K562 (cell line): ENCODE data around the gene LRRC59. TPM values are rescaled to one million over a fixed set of nuclear protein-coding genes. Genes with fewer than 3 reads are reported as not detected.

Experiments used
- ATAC-seq: fragments of 200-7000 bp; cut with Tn5 transposase; 3 replicates; pipeline ENCODE4 v1.9.1; 2020; ENCODE audit warnings: moderate library complexity
- BruUV-seq: library from RNA; stranded (reverse); fragments of 400-500 nt; replicated peaks from 2 replicates; lab custom pipeline; 2021; lab: Mats Ljungman, UMichigan
- CTCF ChIA-PET: fragments of 300-600 bp; formaldehyde crosslinking; extraction: SDS; loops from one replicate; lab custom pipeline; 2021; ENCODE audit warnings: low intra/inter-chr PET ratio; lab: Yijun Ruan, JAX
- POLR2A ChIA-PET: fragments of 300-600, 350-650 bp; sonication (Branson Sonifier 250); formaldehyde crosslinking; extraction: SDS; loops from one replicate; lab custom pipeline; 2021; ENCODE audit warnings: antibody characterized with exemption, inconsistent platforms; lab: Yijun Ruan, JAX
- DNase-seq, 4 experiments: peaks; one replicate each; pipeline versions ENCODE4 v3.0.0 to v3.0.0-alpha.2; 2011 to 2018; ENCODE audit warnings: low spot score in 3 of 4, mixed read lengths in 3 of 4; ENCODE audit errors: extremely low read depth in 1 of 4
- FAIRE-seq: peaks from 2 replicates; lab custom pipeline; 2011; peaks lifted over from hg19 to GRCh38; lab: Jason Lieb, UNC
- H2AFZ ChIP-seq: 2 replicates; pipeline ENCODE4 v1.6.0; 2011; ENCODE audit warnings: low read depth, low read length, control low read depth, inconsistent platforms
- H3K27ac ChIP-seq: fragments of 200-600 bp; 3 replicates; pipeline ENCODE4 v1.8.0; 2011; ENCODE audit warnings: low read depth, mild to moderate bottlenecking, control low read depth, inconsistent platforms, low read length, moderate library complexity, mixed read lengths; ENCODE audit errors: extremely low read depth
- H3K27me3 ChIP-seq, 2 experiments: fragments of 300-600 bp in 1 of 2; 2 replicates in 1 of 2; 3 replicates in 1 of 2; pipeline versions ENCODE4 v1.6.0 to v1.8.0; 2011; ENCODE audit warnings: inconsistent platforms in 2 of 2, low read length in 2 of 2, mild to moderate bottlenecking in 1 of 2, mixed read lengths in 1 of 2, moderate library complexity in 1 of 2; ENCODE audit not compliant: control insufficient read depth in 2 of 2, insufficient read depth in 2 of 2
- H3K36me3 ChIP-seq: fragments of 300-600 bp; 3 replicates; pipeline ENCODE4 v1.8.0; 2011; ENCODE audit warnings: mild to moderate bottlenecking, low read length, inconsistent platforms; ENCODE audit not compliant: control insufficient read depth, insufficient read depth
- H3K4me1 ChIP-seq, 2 experiments: fragments of 200-600 bp in 1 of 2; replicated peaks in 1 of 2; 2 replicates in 1 of 2; 3 replicates in 1 of 2; pipeline versions ENCODE4 v1.5.1 to v1.8.0; 2011; ENCODE audit warnings: inconsistent platforms in 2 of 2, low read length in 2 of 2, mild to moderate bottlenecking in 1 of 2, mixed read lengths in 1 of 2, moderate library complexity in 1 of 2; ENCODE audit not compliant: control insufficient read depth in 2 of 2, insufficient read depth in 2 of 2
- H3K4me2 ChIP-seq: 2 replicates; pipeline ENCODE4 v1.6.1; 2011; ENCODE audit warnings: low read length, control low read depth, inconsistent platforms, mixed read lengths; ENCODE audit not compliant: insufficient read depth
- H3K4me3 ChIP-seq: fragments of 200-600 bp; sonication (generic), shearing (Covaris generic); 2 replicates; pipeline ENCODE4 v1.5.1; 2016; ENCODE audit warnings: control low read depth, inconsistent platforms
- H3K79me2 ChIP-seq: fragments of 200-600 bp; 3 replicates; pipeline ENCODE4 v1.8.0; 2011; ENCODE audit warnings: low read length, inconsistent platforms; ENCODE audit not compliant: control insufficient read depth, insufficient read depth
- H3K9ac ChIP-seq, 2 experiments: 2 replicates each; pipeline versions ENCODE4 v1.6.0 to v1.6.1; 2011; ENCODE audit warnings: low read depth in 2 of 2, low read length in 2 of 2, control low read depth in 1 of 2, inconsistent platforms in 1 of 2, mild to moderate bottlenecking in 1 of 2, mixed read lengths in 1 of 2; ENCODE audit not compliant: insufficient read depth in 1 of 2
- H3K9me1 ChIP-seq: one replicate; pipeline ENCODE4 v1.6.0; 2011; ENCODE audit warnings: inconsistent platforms, mild to moderate bottlenecking, low read length, moderate library complexity; ENCODE audit not compliant: control insufficient read depth, insufficient read depth
- H3K9me3 ChIP-seq: replicated peaks from 2 replicates; pipeline ENCODE4 v1.5.1; 2011; ENCODE audit warnings: low read depth, low read length, inconsistent platforms; ENCODE audit not compliant: control insufficient read depth, insufficient read depth
- H4K20me1 ChIP-seq: replicated peaks from 2 replicates; pipeline ENCODE4 v1.6.1; 2011; ENCODE audit warnings: low read length, inconsistent platforms, mixed read lengths; ENCODE audit not compliant: control insufficient read depth, insufficient read depth
- PCBP2 ChIP-seq: fragments of 200-400 bp; formaldehyde crosslinking; IDR thresholded peaks from 2 replicates; pipeline ENCODE4 v1.6.1; 2018; ENCODE audit warnings: low read length, low read depth, mild to moderate bottlenecking, moderate library complexity; ENCODE audit not compliant: poor library complexity, severe bottlenecking
- SOX6 ChIP-seq: fragments of 450-650 bp; IDR thresholded peaks from 2 replicates; pipeline ENCODE4 v1.6.1; 2014; ENCODE audit warnings: mild to moderate bottlenecking
- STAT5A ChIP-seq: IDR thresholded peaks from 2 replicates; pipeline ENCODE4 v1.6.1; 2012; ENCODE audit warnings: low read length, inconsistent platforms, borderline replicate concordance
- ZNF24 ChIP-seq: fragments of 450-650 bp; IDR thresholded peaks from 2 replicates; pipeline ENCODE4 v1.6.1; 2016
- ZNF436 ChIP-seq: fragments of 250-450, 450-650 bp; sonication (Bioruptor Pico); formaldehyde crosslinking; IDR thresholded peaks from 2 replicates; pipeline ENCODE4 v1.7.0; 2020; ENCODE audit warnings: mild to moderate bottlenecking
- WGBS: fragments of 100-300 bp; shearing (Covaris generic); methylation state at CpG from one replicate; pipeline ENCODE4 v1.1.6; 2016; ENCODE audit warnings: low coverage, mixed read lengths; ENCODE audit not compliant: insufficient coverage; ENCODE audit errors: missing lambda C conversion rate; 5-methylcytosine and 5-hydroxymethylcytosine counted together
- in situ Hi-C: fragments of 300-500 bp; cut with MboI; formaldehyde crosslinking; loops from 4 replicates; pipeline ENCODE4 v1.15.0; 2018; ENCODE audit warnings: inconsistent platforms, mixed read lengths
- intact Hi-C: fragments of 100-400 bp; cut with micrococcal nuclease; formaldehyde crosslinking; loops from 2 replicates; pipeline ENCODE4 v1.14.2; 2022
- polyA plus RNA-seq, 8 experiments: library from polyadenylated mRNA; depleted of rRNA in 4 of 8; stranded (reverse) in 5 of 8; unstranded in 3 of 8; fragments of >200 nt; fragmentation: Nextera tagmentation in 2 of 8; fragmentation: Illumina TruSeq in 1 of 8; extraction: Ambion mirVana in 2 of 8; extraction: Trizol in 1 of 8; gene quantifications; 2 replicates each; pipeline versions ENCODE4 v1.2.1 to v1.2.3, GENCODE V29; 2011 to 2014; ENCODE audit warnings: inconsistent platforms in 1 of 8, missing spikeins in 1 of 8
- total RNA-seq, 7 experiments: library from RNA; depleted of rRNA in 6 of 7; stranded (reverse); fragments of >200 nt in 6 of 7; fragmentation: Illumina TruSeq in 2 of 7; extraction: Trizol in 2 of 7; gene quantifications; 2 replicates each; pipeline versions ENCODE4 v1.2.1 to v1.2.3, GENCODE V29; 2011 to 2021; ENCODE audit warnings: low replicate concordance in 1 of 7

The LRRC59 gene
- total and polyA plus RNA-seq, 9 of the 15 experiments (the other 6 are each of a cell fraction or from before 2014, with no cell fraction given): 27.8 to 244 (median 154) TPM

GRCh38 chr17:50347894-50348291 is 49.4 kb downstream of the LRRC59 start:
- no peak for TF ChIP-seq PCBP2
- TF ChIP-seq ZNF24: peak; percentile 85
- no peak for TF ChIP-seq STAT5A
- no peak for TF ChIP-seq ZNF436 (CRISPR knock-in tag)
- no peak for TF ChIP-seq SOX6
- Histone ChIP-seq H3K9me3 (no peaks in the 10 kb centered on the region), H3K4me2 (no peak overlapping the region), H3K79me2 (peaks cover 18% of the 10 kb centered on the region), H3K27me3 (no peaks in the 10 kb centered on the region; a peak in 1 of 5 replicates), H2AFZ (no peak overlapping the region), H4K20me1 (no peaks in the 10 kb centered on the region; the same call in 1 of the 2 replicates), H3K36me3 (no peaks in the 10 kb centered on the region; the same call in 2 of the 3 replicates), H3K9me1 (peaks cover 3% of the 10 kb centered on the region), H3K9ac (no peak overlapping the region), H3K4me3 (no peak overlapping the region), H3K27ac (no peak overlapping the region), H3K4me1 (peaks cover 8 to 29% of the 10 kb centered on the region in 2 experiments; a peak in 4 of 5 replicates)
- BruUV-seq: no TSS peak
- no peak for DNase-seq
- CTCF ChIA-PET: no interaction called here
- POLR2A ChIA-PET: no interaction called here
- 60% methylated on average over 3 of the region's 3 CpGs for WGBS
- no peak for FAIRE-seq
- no peak for ATAC-seq
- intact Hi-C loops (no loop called here), in situ Hi-C loops (no loop called here)
